Left colon (tissue), 2 donors: Measurements from ENCODE around the gene BST2. TPM values are rescaled to one million over a fixed set of nuclear protein-coding genes. Genes with fewer than 3 reads are reported as not detected.
A peak's percentile ranks its signal among the peaks of the same experiment; 100 is the strongest.

Source experiments
- ATAC-seq: fragments of 200-7000 bp; cut with Tn5 transposase; one replicate; pipeline ENCODE4 v1.9.1; 2020; ENCODE audit warnings: mild to moderate bottlenecking, moderate library complexity
- DNase-seq, 2 donors: peaks; one replicate each; pipeline ENCODE4 v3.0.0-alpha.2; 2020
- intact Hi-C, 2 donors: fragments of 100-400 bp; cut with DNase I in 1 of 2; cut with micrococcal nuclease in 1 of 2; formaldehyde crosslinking; loops; one replicate each; pipeline versions ENCODE4 v1.11.2 to v1.14.0; 2022; cut with DNase I, micrococcal nuclease
- long read RNA-seq: library from polyadenylated mRNA; unstranded; transcript quantifications from one replicate; pipeline ENCODE4 v2.0.0, GENCODE V29; 2021
- total RNA-seq, 2 donors: library from RNA; stranded (reverse); fragmentation: NEBNext Ultra II Directional; extraction: Animal tissue kit (Norgen Biotek cat#: 25700); gene quantifications; one replicate each; pipeline ENCODE4 v1.2.1, GENCODE V29; 2021
- donor health status: DM: no; HTN: no; CAD: no.
- donor health status: DM: yes; HTN: yes; CAD: no.

Gene BST2
- 10 to 100 TPM; 14.8 to 27.5 TPM for total RNA-seq
- long read RNA-seq, transcript BST2-201 (5 exons, 1,019 nt), result major isoform, 8 of 9 reads
- long read RNA-seq, partial matches to known transcripts, result 1 of 9 reads
- long read RNA-seq, other reads (novel, unspliced or antisense), result 0 of 9 reads

GRCh38 chr19:17405250-17406045, at the start of gene BST2:
Gene BST2 (minus strand): TSS chr19:17405630. CDS start chr19:17405575, 55 bp downstream.
- intact Hi-C loops, result no loop called here
- ATAC-seq, result peak; percentile 77
- peak; percentile 60 to 67 for DNase-seq

GRCh38 chr19:17454576-17455071, 49.2 kb upstream of the BST2 start:
- no peak for ATAC-seq
- no peak for DNase-seq
- intact Hi-C loops, result no loop called here

- no peak for ATAC-seq
- intact Hi-C loops, result no loop called here
- DNase-seq, result no peak
Measured at GRCh38 chr19:17451820-17452219, 46.4 kb upstream of the BST2 start.

- peak; percentile 90 for ATAC-seq
- intact Hi-C loops, result no loop called here
- DNase-seq, result peak in 1 of 2 donors; percentile 35
Measured at GRCh38 chr19:17450264-17451075, 45.0 kb upstream of the BST2 start.

GRCh38 chr19:17448131-17448967, 42.9 kb upstream of the BST2 start, which contains the start of gene TMEM221:
Gene TMEM221 (minus strand): TSS chr19:17448668. CDS start chr19:17448462, 206 bp downstream.
- intact Hi-C loops, result no loop called here
- peak; percentile 41 to 65 for DNase-seq
- peak; percentile 37 for ATAC-seq

GRCh38 chr19:17447704-17448130, 42.3 kb upstream of the BST2 start:
- ATAC-seq, result no peak
- intact Hi-C loops, result no loop called here

GRCh38 chr19:17445526-17446165, 40.2 kb upstream of the BST2 start:
- intact Hi-C loops, result no loop called here
- ATAC-seq (no peak), DNase-seq (no peak)

More at GRCh38 chr19:17447704-17448130, 42.3 kb upstream of the BST2 start:
- DNase-seq, result no peak

- DNase-seq (no peak), ATAC-seq (no peak)
- intact Hi-C loops, result no loop called here
Measured at GRCh38 chr19:17441241-17442021, 36.0 kb upstream of the BST2 start.

GRCh38 chr19:17436874-17437267, 31.4 kb upstream of the BST2 start:
- intact Hi-C loops, result no loop called here
- ATAC-seq (no peak), DNase-seq (no peak)

GRCh38 chr19:17436094-17436873, 30.9 kb upstream of the BST2 start:
- intact Hi-C loops, result no loop called here

GRCh38 chr19:17435218-17435617, 29.8 kb upstream of the BST2 start:
- intact Hi-C loops, result no loop called here
- DNase-seq, result no peak
- no peak for ATAC-seq

More at GRCh38 chr19:17436094-17436873, 30.9 kb upstream of the BST2 start:
- DNase-seq, result no peak
- ATAC-seq, result no peak

- intact Hi-C loops, result no loop called here
- ATAC-seq (no peak), DNase-seq (no peak)
Measured at GRCh38 chr19:17431417-17431816, 26.0 kb upstream of the BST2 start.

GRCh38 chr19:17429641-17430113, 24.2 kb upstream of the BST2 start:
- no peak for ATAC-seq
- intact Hi-C loops, result no loop called here
- no peak for DNase-seq

- intact Hi-C loops, result no loop called here
- ATAC-seq (peak; percentile 33), DNase-seq (peak in 1 of 2 donors; percentile 28)
Measured at GRCh38 chr19:17424743-17425365, 19.4 kb upstream of the BST2 start.

- DNase-seq, result no peak
- ATAC-seq, result no peak
- intact Hi-C loops, result no loop called here
Measured at GRCh38 chr19:17423429-17424208, 18.2 kb upstream of the BST2 start.
